Stimulated activated CD4-positive, alpha-beta T cell treated with anti-CD3 and anti-CD28 coated beads, Interleukin-12 subunit alpha, Interleukin-12 subunit beta, amount 100 ng/mL, for 24 hours (primary cell): Measurements from ENCODE around the gene TTC9B.
"Not testable (repeated sequence)": the region's sequence is repeated elsewhere in the genome, so short reads cannot be mapped to it uniquely, and the experiment has no call there.

Source experiments
- DNase-seq, 2 experiments: peaks; one replicate each; pipeline ENCODE4 v3.0.0-alpha.2; 2020; ENCODE audit warnings: low read depth in 2 of 2

TTC9B gene

GRCh38 chr19:40214936-40215335, 3.2 kb downstream of the TTC9B start:
- no peak for DNase-seq

- no peak for DNase-seq
Observed at GRCh38 chr19:40213882-40214570, 4.2 kb downstream of the TTC9B start.

GRCh38 chr19:40213251-40213829, 4.8 kb downstream of the TTC9B start:
- no peak for DNase-seq

GRCh38 chr19:40210889-40211288, 7.3 kb downstream of the TTC9B start:
- no peak for DNase-seq

GRCh38 chr19:40208602-40209001, 9.6 kb downstream of the TTC9B start:
- DNase-seq = no peak

- no peak for DNase-seq
Observed at GRCh38 chr19:40205760-40206159, 12.4 kb downstream of the TTC9B start.

- no peak for DNase-seq
Observed at GRCh38 chr19:40204381-40204780, 13.8 kb downstream of the TTC9B start.

- DNase-seq = no peak
Observed at GRCh38 chr19:40200341-40201099, 17.7 kb downstream of the TTC9B start.

GRCh38 chr19:40198272-40198990, 19.8 kb downstream of the TTC9B start:
- no peak for DNase-seq

GRCh38 chr19:40193587-40193849, 24.7 kb downstream of the TTC9B start:
- DNase-seq = no peak

GRCh38 chr19:40192758-40193586, 25.2 kb downstream of the TTC9B start:
- DNase-seq = no peak

GRCh38 chr19:40191836-40192646, 26.1 kb downstream of the TTC9B start:
- DNase-seq = no peak

GRCh38 chr19:40190891-40191835, 27.0 kb downstream of the TTC9B start, which contains the start of gene MAP3K10:
Gene MAP3K10 (plus strand): TSS chr19:40191426. CDS start chr19:40192032, 606 bp downstream.
- DNase-seq = peak; percentile 60 to 71

GRCh38 chr19:40184273-40184672, 33.9 kb downstream of the TTC9B start:
- DNase-seq = no peak

GRCh38 chr19:40178756-40179155, 39.4 kb downstream of the TTC9B start:
- DNase-seq = no peak

- no peak for DNase-seq
Observed at GRCh38 chr19:40177286-40178070, 40.7 kb downstream of the TTC9B start.

- no peak for DNase-seq
Observed at GRCh38 chr19:40175820-40176219, 42.4 kb downstream of the TTC9B start.

- DNase-seq = no peak
Observed at GRCh38 chr19:40174092-40174491, 44.1 kb downstream of the TTC9B start.

GRCh38 chr19:40171293-40171692, 46.9 kb downstream of the TTC9B start:
- DNase-seq = not testable (repeated sequence)
